Stimulated activated CD8-positive, alpha-beta memory T cell treated with anti-CD3 and anti-CD28 coated beads, Interleukin-12 subunit alpha, Interleukin-12 subunit beta, amount 100 ng/mL, for 4 hours (primary cell): ENCODE data around the gene SOCS1.

Experiments
- DNase-seq: peaks from one replicate; pipeline ENCODE4 v3.0.0-alpha.2; 2020; ENCODE audit warnings: low read depth

Gene SOCS1

GRCh38 chr16:11285842-11286241 is 29.8 kb upstream of the SOCS1 start:
- DNase-seq: no peak

GRCh38 chr16:11283820-11284248 is 27.8 kb upstream of the SOCS1 start:
- DNase-seq: no peak

- no peak for DNase-seq
Observed at GRCh38 chr16:11280616-11281522, 24.9 kb upstream of the SOCS1 start, which contains the start of gene PRM1. TSS of gene PRM1 (minus strand) at chr16:11281330. CDS start at chr16:11281238, 92 bp downstream.

- DNase-seq: no peak
Observed at GRCh38 chr16:11278681-11279628, 23.0 kb upstream of the SOCS1 start.

- DNase-seq: no peak
Observed at GRCh38 chr16:11277607-11278337, 21.8 kb upstream of the SOCS1 start.

- no peak for DNase-seq
Observed at GRCh38 chr16:11276896-11277593, 21.0 kb upstream of the SOCS1 start.

GRCh38 chr16:11276143-11276895 is 20.3 kb upstream of the SOCS1 start, which contains the start of gene PRM2:
TSS of gene PRM2 (minus strand) at chr16:11276480. CDS start at chr16:11276370, 110 bp downstream.
- DNase-seq: no peak

- DNase-seq: no peak
Observed at GRCh38 chr16:11274964-11275363, 19.0 kb upstream of the SOCS1 start.

GRCh38 chr16:11273721-11274324 is 17.8 kb upstream of the SOCS1 start:
- no peak for DNase-seq

GRCh38 chr16:11272921-11273720 is 17.1 kb upstream of the SOCS1 start, which contains the start of gene PRM3:
TSS of gene PRM3 (minus strand) at chr16:11273629. CDS start at chr16:11273595, 34 bp downstream.
- DNase-seq: no peak

- no peak for DNase-seq
Observed at GRCh38 chr16:11272484-11272883, 16.5 kb upstream of the SOCS1 start.

- no peak for DNase-seq
Observed at GRCh38 chr16:11271610-11272009, 15.6 kb upstream of the SOCS1 start.

GRCh38 chr16:11270602-11271162 is 14.7 kb upstream of the SOCS1 start:
- no peak for DNase-seq

GRCh38 chr16:11268921-11269375 is 12.9 kb upstream of the SOCS1 start, which contains the start of gene TNP2:
TSS of gene TNP2 (minus strand) at chr16:11269325. CDS start at chr16:11269262, 63 bp downstream.
- DNase-seq: no peak

GRCh38 chr16:11265124-11265523 is 9.1 kb upstream of the SOCS1 start:
- no peak for DNase-seq

- no peak for DNase-seq
Observed at GRCh38 chr16:11264155-11264832, 8.3 kb upstream of the SOCS1 start.

- no peak for DNase-seq
Observed at GRCh38 chr16:11263737-11264136, 7.7 kb upstream of the SOCS1 start.

GRCh38 chr16:11262915-11263314 is 6.9 kb upstream of the SOCS1 start:
- DNase-seq: no peak
